OCI-LY3 (cell line): ENCODE results near the gene MBP.

Experiments
- EZH2phosphoT487 ChIP-seq: fragments of 200-600 bp; shearing (Covaris generic); IDR thresholded peaks from 2 replicates; pipeline ENCODE4 v1.6.1; 2018; ENCODE audit warnings: antibody characterized with exemption, mixed run types, low read depth
- TF ChIP-seq, protein P1 (sequence below): fragments of 200-600, 300-600 bp; sonication (generic); IDR thresholded peaks from 2 replicates; pipeline ENCODE4 v1.5.1; 2014; ENCODE audit warnings: antibody characterized with exemption, low read length, low read depth

- TF ChIP-seq, protein P1, sequence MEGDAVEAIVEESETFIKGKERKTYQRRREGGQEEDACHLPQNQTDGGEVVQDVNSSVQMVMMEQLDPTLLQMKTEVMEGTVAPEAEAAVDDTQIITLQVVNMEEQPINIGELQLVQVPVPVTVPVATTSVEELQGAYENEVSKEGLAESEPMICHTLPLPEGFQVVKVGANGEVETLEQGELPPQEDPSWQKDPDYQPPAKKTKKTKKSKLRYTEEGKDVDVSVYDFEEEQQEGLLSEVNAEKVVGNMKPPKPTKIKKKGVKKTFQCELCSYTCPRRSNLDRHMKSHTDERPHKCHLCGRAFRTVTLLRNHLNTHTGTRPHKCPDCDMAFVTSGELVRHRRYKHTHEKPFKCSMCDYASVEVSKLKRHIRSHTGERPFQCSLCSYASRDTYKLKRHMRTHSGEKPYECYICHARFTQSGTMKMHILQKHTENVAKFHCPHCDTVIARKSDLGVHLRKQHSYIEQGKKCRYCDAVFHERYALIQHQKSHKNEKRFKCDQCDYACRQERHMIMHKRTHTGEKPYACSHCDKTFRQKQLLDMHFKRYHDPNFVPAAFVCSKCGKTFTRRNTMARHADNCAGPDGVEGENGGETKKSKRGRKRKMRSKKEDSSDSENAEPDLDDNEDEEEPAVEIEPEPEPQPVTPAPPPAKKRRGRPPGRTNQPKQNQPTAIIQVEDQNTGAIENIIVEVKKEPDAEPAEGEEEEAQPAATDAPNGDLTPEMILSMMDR: no peak
- TF ChIP-seq EZH2phosphoT487: no peak
These were observed 26.9 kb downstream of the MBP start for GRCh38 chr18:77105680-77106079.
